ENCODE results near the gene ASMTL. TPM values are rescaled to one million over a fixed set of nuclear protein-coding genes. Genes with fewer than 3 reads are reported as not detected.

Gene ASMTL
- total RNA-seq, 1 donor from 2014 or later: 19.1 TPM

- no peak overlapping the region for H3K27ac ChIP-seq
- DNase-seq (peak; percentile 13), ATAC-seq (no peak)
- TF ChIP-seq CTCF (IDR thresholded peaks at IDR 0.05): no peak
- intact Hi-C loops (cut with DNase I): no loop called here
- H3K4me3 ChIP-seq: no peak overlapping the region
- H3K27me3 ChIP-seq (ENCODE audit: low read depth): no peaks in the 10 kb centered on the region
- no peaks in the 10 kb centered on the region for H3K4me1 ChIP-seq
- peaks cover 5% of the 10 kb centered on the region for H3K9me3 ChIP-seq
- peaks cover 4% of the 10 kb centered on the region for H3K36me3 ChIP-seq
These were observed 7.9 kb downstream of the ASMTL start for GRCh38 chrX:1444561-1445500.

GRCh38 chrX:1443496-1444075, 9.1 kb downstream of the ASMTL start:
- Histone ChIP-seq H3K4me3 (no peak overlapping the region), H3K36me3 (peaks cover 14% of the 10 kb centered on the region), H3K9me3 (peaks cover 5% of the 10 kb centered on the region), H3K4me1 (no peaks in the 10 kb centered on the region), H3K27me3 (ENCODE audit: low read depth) (no peaks in the 10 kb centered on the region), H3K27ac (no peak overlapping the region)
- ATAC-seq: no peak
- TF ChIP-seq CTCF (IDR thresholded peaks at IDR 0.05): no peak
- DNase-seq: peak; percentile 33
- intact Hi-C loops (cut with DNase I): no loop called here

GRCh38 chrX:1442724-1443367, 9.9 kb downstream of the ASMTL start:
- ATAC-seq: peak in 1 of 2 donors; percentile 39

GRCh38 chrX:1442016-1442665, 10.6 kb downstream of the ASMTL start:
- peak; percentile 36 for DNase-seq
- intact Hi-C loops (cut with DNase I): no loop called here

More at GRCh38 chrX:1442724-1443367, 9.9 kb downstream of the ASMTL start:
- no peaks in the 10 kb centered on the region for H3K27me3 ChIP-seq (ENCODE audit: low read depth)
- peaks cover 5% of the 10 kb centered on the region for H3K9me3 ChIP-seq
- DNase-seq: peak; percentile 34
- no peaks in the 10 kb centered on the region for H3K4me1 ChIP-seq
- no peak overlapping the region for H3K27ac ChIP-seq
- intact Hi-C loops (cut with DNase I): no loop called here
- no peak for TF ChIP-seq CTCF (IDR thresholded peaks at IDR 0.05)
- H3K36me3 ChIP-seq: peaks cover 17% of the 10 kb centered on the region
- no peak overlapping the region for H3K4me3 ChIP-seq

More at GRCh38 chrX:1442016-1442665, 10.6 kb downstream of the ASMTL start:
- no peak for ATAC-seq
- TF ChIP-seq CTCF (IDR thresholded peaks at IDR 0.05): no peak
- Histone ChIP-seq H3K27me3 (ENCODE audit: low read depth) (no peaks in the 10 kb centered on the region), H3K9me3 (peaks cover 5% of the 10 kb centered on the region), H3K4me1 (no peaks in the 10 kb centered on the region), H3K4me3 (no peak overlapping the region), H3K36me3 (peaks cover 22% of the 10 kb centered on the region), H3K27ac (no peak overlapping the region)
